IMR-90 (cell line): ENCODE measurements around the gene NEURL1.

Experiments used
- CEBPB ChIP-seq: IDR thresholded peaks from 2 replicates; pipeline ENCODE4 v1.6.1; 2012; ENCODE audit warnings: low read depth, low read length, improper control_type of control experiment
- CHD1 ChIP-seq: IDR thresholded peaks from 2 replicates; pipeline ENCODE4 v1.6.1; 2012; ENCODE audit warnings: low read depth, low read length, improper control_type of control experiment
- FOS ChIP-seq: fragments of 150-350 bp; IDR thresholded peaks from 2 replicates; pipeline ENCODE4 v1.6.1; 2016; ENCODE audit warnings: low read depth, low read length
- MAFK ChIP-seq: IDR thresholded peaks from 2 replicates; pipeline ENCODE4 v1.6.1; 2012; ENCODE audit warnings: low read depth, low read length, improper control_type of control experiment
- MAZ ChIP-seq: IDR thresholded peaks from 2 replicates; pipeline ENCODE4 v1.6.1; 2012; ENCODE audit warnings: low read depth, mild to moderate bottlenecking, low read length, improper control_type of control experiment, moderate library complexity, borderline replicate concordance
- MXI1 ChIP-seq: IDR thresholded peaks from 2 replicates; pipeline ENCODE4 v1.6.1; 2012; ENCODE audit warnings: low read depth, mild to moderate bottlenecking, low read length, moderate library complexity, borderline replicate concordance
- NFE2L2 ChIP-seq: fragments of 150-350 bp; IDR thresholded peaks from 2 replicates; pipeline ENCODE4 v1.6.1; 2016; ENCODE audit warnings: low read depth, mild to moderate bottlenecking, low read length
- POLR2A ChIP-seq: IDR thresholded peaks from 2 replicates; pipeline ENCODE4 v1.6.1; 2012; ENCODE audit warnings: mild to moderate bottlenecking, low read depth, low read length
- RAD21 ChIP-seq: IDR thresholded peaks from 2 replicates; pipeline ENCODE4 v1.6.1; 2012; ENCODE audit warnings: low read length, improper control_type of control experiment
- RCOR1 ChIP-seq: IDR thresholded peaks from 2 replicates; pipeline ENCODE4 v1.6.1; 2012; ENCODE audit warnings: mild to moderate bottlenecking, low read length, improper control_type of control experiment; ENCODE audit not compliant: insufficient replicate concordance
- SMC3 ChIP-seq: fragments of 150-350 bp; IDR thresholded peaks from 2 replicates; pipeline ENCODE4 v1.6.1; 2016; ENCODE audit warnings: low read depth, mild to moderate bottlenecking, antibody characterized with exemption, low read length, moderate library complexity
- TF ChIP-seq, protein P1 (sequence below): conservative IDR thresholded peaks from 2 replicates; pipeline ENCODE4 v1.5.1; 2012; ENCODE audit warnings: mild to moderate bottlenecking, low read depth, low read length, improper control_type of control experiment
- TF ChIP-seq, protein P2 (sequence below): fragments of 150-350 bp; IDR thresholded peaks from 2 replicates; pipeline ENCODE4 v1.6.1; 2016; ENCODE audit warnings: low read depth, mild to moderate bottlenecking, low read length, moderate library complexity, borderline replicate concordance
- TF ChIP-seq, protein P3 (sequence below): fragments of 150-350 bp; IDR thresholded peaks from 2 replicates; pipeline ENCODE4 v1.6.1; 2017; ENCODE audit warnings: mild to moderate bottlenecking, antibody characterized with exemption, low read length, low read depth

DNA sequence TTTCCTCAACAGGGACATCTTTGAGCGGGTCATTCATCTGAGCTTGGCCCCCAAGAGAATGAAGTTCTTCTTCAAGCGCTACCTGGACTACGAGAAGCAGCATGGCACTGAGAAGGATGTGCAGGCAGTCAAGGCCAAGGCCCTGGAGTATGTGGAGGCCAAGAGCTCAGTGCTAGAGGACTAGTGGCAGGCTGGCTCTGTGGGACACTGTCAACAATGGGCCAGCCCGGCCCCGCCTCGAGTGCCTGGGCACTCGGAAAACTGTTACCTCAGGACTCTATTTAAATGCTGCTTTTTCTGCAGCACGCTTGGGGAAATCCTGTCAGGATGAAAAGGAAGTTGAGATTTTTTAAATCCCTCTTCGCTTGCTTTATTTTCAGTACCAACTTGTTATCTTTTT is 48.1 kb upstream of the NEURL1 start:
- TF ChIP-seq POLR2A (no peak), MXI1 (no peak), FOS (no peak), CEBPB (no peak), SMC3 (no peak), NFE2L2 (no peak), RCOR1 (no peak), MAFK (no peak), CHD1 (no peak), MAZ (no peak), RAD21 (no peak)
- TF ChIP-seq, protein P1, sequence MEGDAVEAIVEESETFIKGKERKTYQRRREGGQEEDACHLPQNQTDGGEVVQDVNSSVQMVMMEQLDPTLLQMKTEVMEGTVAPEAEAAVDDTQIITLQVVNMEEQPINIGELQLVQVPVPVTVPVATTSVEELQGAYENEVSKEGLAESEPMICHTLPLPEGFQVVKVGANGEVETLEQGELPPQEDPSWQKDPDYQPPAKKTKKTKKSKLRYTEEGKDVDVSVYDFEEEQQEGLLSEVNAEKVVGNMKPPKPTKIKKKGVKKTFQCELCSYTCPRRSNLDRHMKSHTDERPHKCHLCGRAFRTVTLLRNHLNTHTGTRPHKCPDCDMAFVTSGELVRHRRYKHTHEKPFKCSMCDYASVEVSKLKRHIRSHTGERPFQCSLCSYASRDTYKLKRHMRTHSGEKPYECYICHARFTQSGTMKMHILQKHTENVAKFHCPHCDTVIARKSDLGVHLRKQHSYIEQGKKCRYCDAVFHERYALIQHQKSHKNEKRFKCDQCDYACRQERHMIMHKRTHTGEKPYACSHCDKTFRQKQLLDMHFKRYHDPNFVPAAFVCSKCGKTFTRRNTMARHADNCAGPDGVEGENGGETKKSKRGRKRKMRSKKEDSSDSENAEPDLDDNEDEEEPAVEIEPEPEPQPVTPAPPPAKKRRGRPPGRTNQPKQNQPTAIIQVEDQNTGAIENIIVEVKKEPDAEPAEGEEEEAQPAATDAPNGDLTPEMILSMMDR: no peak
- TF ChIP-seq, protein P2, sequence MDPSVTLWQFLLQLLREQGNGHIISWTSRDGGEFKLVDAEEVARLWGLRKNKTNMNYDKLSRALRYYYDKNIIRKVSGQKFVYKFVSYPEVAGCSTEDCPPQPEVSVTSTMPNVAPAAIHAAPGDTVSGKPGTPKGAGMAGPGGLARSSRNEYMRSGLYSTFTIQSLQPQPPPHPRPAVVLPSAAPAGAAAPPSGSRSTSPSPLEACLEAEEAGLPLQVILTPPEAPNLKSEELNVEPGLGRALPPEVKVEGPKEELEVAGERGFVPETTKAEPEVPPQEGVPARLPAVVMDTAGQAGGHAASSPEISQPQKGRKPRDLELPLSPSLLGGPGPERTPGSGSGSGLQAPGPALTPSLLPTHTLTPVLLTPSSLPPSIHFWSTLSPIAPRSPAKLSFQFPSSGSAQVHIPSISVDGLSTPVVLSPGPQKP: no peak
- TF ChIP-seq, protein P3, sequence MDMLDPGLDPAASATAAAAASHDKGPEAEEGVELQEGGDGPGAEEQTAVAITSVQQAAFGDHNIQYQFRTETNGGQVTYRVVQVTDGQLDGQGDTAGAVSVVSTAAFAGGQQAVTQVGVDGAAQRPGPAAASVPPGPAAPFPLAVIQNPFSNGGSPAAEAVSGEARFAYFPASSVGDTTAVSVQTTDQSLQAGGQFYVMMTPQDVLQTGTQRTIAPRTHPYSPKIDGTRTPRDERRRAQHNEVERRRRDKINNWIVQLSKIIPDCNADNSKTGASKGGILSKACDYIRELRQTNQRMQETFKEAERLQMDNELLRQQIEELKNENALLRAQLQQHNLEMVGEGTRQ: no peak
